A549 (cell line): Measurements from ENCODE around the gene AFF2. TPM values are rescaled to one million over a fixed set of nuclear protein-coding genes. Genes with fewer than 3 reads are reported as not detected.

Experiments used
- ATAC-seq, 2 experiments: fragments of 200-7000 bp in 1 of 2; fragments of >200 bp in 1 of 2; cut with Nextera tagmentation in 1 of 2; cut with Tn5 transposase in 1 of 2; 3 replicates each; pipeline versions ENCODE4 v1.8.0 to v1.9.1; 2018 to 2020; ENCODE audit warnings: mild to moderate bottlenecking in 1 of 2, moderate library complexity in 1 of 2
- CTCF ChIA-PET: fragments of 300-600 bp; sonication (Branson Sonifier 250); formaldehyde crosslinking; extraction: SDS; loops from one replicate; lab custom pipeline; 2021; ENCODE audit warnings: antibody characterized with exemption, inconsistent platforms; lab: Yijun Ruan, JAX
- POLR2A ChIA-PET: fragments of 350-600 bp; formaldehyde crosslinking; extraction: SDS; loops from one replicate; lab custom pipeline; 2021; ENCODE audit warnings: antibody characterized with exemption, inconsistent platforms; lab: Yijun Ruan, JAX
- DNase-seq, 2 experiments: peaks; one replicate each; pipeline versions ENCODE4 v3.0.0 to v3.0.0-alpha.2; 2011 to 2016; ENCODE audit warnings: low read depth in 1 of 2, low spot score in 1 of 2
- FAIRE-seq: peaks from 2 replicates; lab custom pipeline; 2011; peaks lifted over from hg19 to GRCh38; lab: Jason Lieb, UNC
- H3K27ac ChIP-seq, 2 experiments: fragments of >200 bp; sonication (Bioruptor Twin); formaldehyde crosslinking; 3 replicates each; pipeline ENCODE4 v1.5.1; 2016 to 2017
- H3K4me1 ChIP-seq: fragments of >200 bp; sonication (Bioruptor Twin); formaldehyde crosslinking; 3 replicates; pipeline ENCODE4 v1.6.1; 2016
- H3K4me2 ChIP-seq: fragments of >200 bp; sonication (Bioruptor Twin); formaldehyde crosslinking; 3 replicates; pipeline ENCODE4 v1.6.1; 2016
- H3K4me3 ChIP-seq: fragments of >200 bp; sonication (Bioruptor Twin); formaldehyde crosslinking; 3 replicates; pipeline ENCODE4 v1.5.1; 2016
- H3K9me3 ChIP-seq: fragments of >200 bp; sonication (Bioruptor Twin); formaldehyde crosslinking; 3 replicates; pipeline ENCODE4 v1.6.1; 2016
- FOSB ChIP-seq: fragments of 250-450 bp; sonication (Bioruptor Pico); IDR thresholded peaks from 2 replicates; pipeline ENCODE4 v1.5.0; 2020; ENCODE audit warnings: mild to moderate bottlenecking, moderate library complexity
- FOSL2 ChIP-seq, 2 experiments: fragments of 450-650 bp in 1 of 2; fragments of >200 bp in 1 of 2; sonication (Bioruptor Twin) in 1 of 2; formaldehyde crosslinking; IDR thresholded peaks; 2 replicates each; pipeline versions ENCODE4 v1.5.0 to v1.6.1; 2016 to 2020; ENCODE audit warnings: mild to moderate bottlenecking in 1 of 2, moderate library complexity in 1 of 2
- FOXS1 ChIP-seq: fragments of 250-450 bp; sonication (Bioruptor Pico); IDR thresholded peaks from 2 replicates; pipeline ENCODE4 v1.5.0; 2020; ENCODE audit warnings: mild to moderate bottlenecking, moderate library complexity
- GATA3 ChIP-seq: IDR thresholded peaks from 2 replicates; pipeline ENCODE4 v1.6.1; 2012; ENCODE audit warnings: borderline replicate concordance
- HEYL ChIP-seq: fragments of 250-450 bp; sonication (Bioruptor Pico); IDR thresholded peaks from 2 replicates; pipeline ENCODE4 v1.8.0; 2021; ENCODE audit warnings: mild to moderate bottlenecking, moderate library complexity
- JUN ChIP-seq, 2 experiments: fragments of >200 bp; sonication (Bioruptor Twin); formaldehyde crosslinking; IDR thresholded peaks; 2 replicates in 1 of 2; 3 replicates in 1 of 2; pipeline ENCODE4 v1.6.1; 2016 to 2017
- JUNB ChIP-seq: fragments of >200 bp; sonication (Bioruptor Twin); formaldehyde crosslinking; IDR thresholded peaks from 2 replicates; pipeline ENCODE4 v1.6.1; 2016
- KDM5A ChIP-seq: fragments of 200-600 bp; sonication (generic); IDR thresholded peaks from 2 replicates; pipeline ENCODE4 v1.6.1; 2016; ENCODE audit warnings: antibody characterized with exemption, mild to moderate bottlenecking
- MAFK ChIP-seq: fragments of 450-650 bp; IDR thresholded peaks from 2 replicates; pipeline ENCODE4 v1.6.1; 2014; ENCODE audit not compliant: partially characterized antibody
- MYC ChIP-seq: IDR thresholded peaks from 2 replicates; pipeline ENCODE4 v1.6.1; 2012; ENCODE audit warnings: mild to moderate bottlenecking, inconsistent platforms, low read length, improper control_type of control experiment, borderline replicate concordance
- NPAS2 ChIP-seq: fragments of 250-450 bp; sonication (Bioruptor Pico); IDR thresholded peaks from 2 replicates; pipeline ENCODE4 v1.8.0; 2022; ENCODE audit warnings: mild to moderate bottlenecking, moderate library complexity, borderline replicate concordance
- NR3C1 ChIP-seq: fragments of >200 bp; sonication (Bioruptor Twin); formaldehyde crosslinking; IDR thresholded peaks from 3 replicates; pipeline ENCODE4 v1.6.1; 2017
- PHF8 ChIP-seq: fragments of 200-600 bp; sonication (generic); IDR thresholded peaks from 2 replicates; pipeline ENCODE4 v1.6.1; 2016; ENCODE audit warnings: low read depth, mild to moderate bottlenecking, antibody characterized with exemption, moderate library complexity, borderline replicate concordance
- POLR2A ChIP-seq: IDR thresholded peaks from 2 replicates; pipeline ENCODE4 v1.6.1; 2012; ENCODE audit warnings: mild to moderate bottlenecking, low read length
- RCOR1 ChIP-seq: fragments of 150-350 bp; IDR thresholded peaks from 2 replicates; pipeline ENCODE4 v1.6.1; 2014; ENCODE audit warnings: antibody characterized with exemption, low read length, low read depth
- SMC3 ChIP-seq: fragments of >200 bp; sonication (Bioruptor Twin); formaldehyde crosslinking; IDR thresholded peaks from 3 replicates; pipeline ENCODE4 v1.6.1; 2018; ENCODE audit warnings: inconsistent platforms
- TFCP2L1 ChIP-seq: fragments of 250-450 bp; sonication (Bioruptor Pico); IDR thresholded peaks from 2 replicates; pipeline ENCODE4 v1.5.0; 2021; ENCODE audit warnings: mild to moderate bottlenecking
- TP53 ChIP-seq: fragments of 250-450 bp; sonication (Bioruptor Pico); IDR thresholded peaks from 2 replicates; pipeline ENCODE4 v1.5.0; 2021; ENCODE audit warnings: mild to moderate bottlenecking, moderate library complexity
- WGBS: methylation state at CpG from one replicate; pipeline ENCODE4 v1.1.6; 2017; ENCODE audit errors: missing lambda C conversion rate; 5-methylcytosine and 5-hydroxymethylcytosine counted together
- polyA plus RNA-seq, 4 experiments: library from polyadenylated mRNA; depleted of rRNA in 3 of 4; stranded (reverse); fragments of >200 nt; fragmentation: RNase III in 1 of 4; extraction: RNeasy Plus Mini Kit Qiagen cat#74134 plus additional on column Dnase treatment in 1 of 4; gene quantifications; 2 replicates in 3 of 4; 3 replicates in 1 of 4; pipeline ENCODE4 v1.2.3, GENCODE V29; 2011 to 2017
- TF ChIP-seq, protein P1 (sequence below): IDR thresholded peaks from 2 replicates; pipeline ENCODE4 v1.6.1; 2012
- TF ChIP-seq, protein P2 (sequence below): fragments of 250-450 bp; sonication (Bioruptor Pico); IDR thresholded peaks from 2 replicates; pipeline ENCODE4 v1.5.0; 2021; ENCODE audit warnings: mild to moderate bottlenecking, moderate library complexity, borderline replicate concordance
- TF ChIP-seq, protein P3 (sequence below): fragments of 450-650 bp; IDR thresholded peaks from 2 replicates; pipeline ENCODE4 v1.6.1; 2014; ENCODE audit warnings: antibody characterized with exemption
- TF ChIP-seq, protein P4 (sequence below): fragments of >200 bp; sonication (Bioruptor Twin); formaldehyde crosslinking; IDR thresholded peaks from 2 replicates; pipeline ENCODE4 v1.6.1; 2016

Gene AFF2
- polyA plus RNA-seq, 2 of the 4 experiments (the other 2 are of a cell fraction) = 0.04 TPM; not detected in 1

DNA sequence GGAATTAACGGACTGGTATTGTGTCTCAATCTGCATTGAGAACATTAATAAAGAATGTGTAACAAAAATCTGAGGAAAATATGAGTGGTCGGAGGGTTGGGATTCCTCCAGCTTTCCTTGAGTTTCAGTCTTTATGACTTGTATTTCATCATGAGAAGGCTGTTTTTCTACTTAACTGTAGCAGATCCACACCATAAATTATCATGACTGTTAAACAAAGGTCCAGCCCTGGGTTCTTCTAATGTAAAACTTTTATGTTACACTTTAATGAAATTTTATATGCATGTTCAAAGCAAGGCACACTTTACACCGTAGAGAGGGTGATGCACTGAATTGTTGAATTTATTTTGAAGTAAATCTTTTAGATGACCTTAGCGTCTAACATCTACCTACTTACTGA, 7.0 kb downstream of the AFF2 start:
- DNase-seq (no peak), ATAC-seq (no peak), FAIRE-seq (no peak)
- H3K4me2 ChIP-seq = no peak overlapping the region
- under 1% methylated on average over 4 of the region's 4 CpGs for WGBS
- H3K4me3 ChIP-seq = no peak overlapping the region
- H3K9me3 ChIP-seq = no peaks in the 10 kb centered on the region
- no peak overlapping the region for H3K27ac ChIP-seq
- POLR2A ChIA-PET = no interaction called here
- no peaks in the 10 kb centered on the region for H3K4me1 ChIP-seq
- TF ChIP-seq MYC (no peak), RCOR1 (no peak), TP53 (CRISPR knock-in tag) (no peak), FOSL2 (IDR thresholded peaks at IDR 0.05) (no peak), FOSL2 (CRISPR knock-in tag; IDR thresholded peaks at IDR 0.05) (no peak), JUNB (no peak), TFCP2L1 (no peak), PHF8 (no peak)
- TF ChIP-seq, protein P1, sequence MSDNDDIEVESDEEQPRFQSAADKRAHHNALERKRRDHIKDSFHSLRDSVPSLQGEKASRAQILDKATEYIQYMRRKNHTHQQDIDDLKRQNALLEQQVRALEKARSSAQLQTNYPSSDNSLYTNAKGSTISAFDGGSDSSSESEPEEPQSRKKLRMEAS = no peak
- TF ChIP-seq, protein P2, sequence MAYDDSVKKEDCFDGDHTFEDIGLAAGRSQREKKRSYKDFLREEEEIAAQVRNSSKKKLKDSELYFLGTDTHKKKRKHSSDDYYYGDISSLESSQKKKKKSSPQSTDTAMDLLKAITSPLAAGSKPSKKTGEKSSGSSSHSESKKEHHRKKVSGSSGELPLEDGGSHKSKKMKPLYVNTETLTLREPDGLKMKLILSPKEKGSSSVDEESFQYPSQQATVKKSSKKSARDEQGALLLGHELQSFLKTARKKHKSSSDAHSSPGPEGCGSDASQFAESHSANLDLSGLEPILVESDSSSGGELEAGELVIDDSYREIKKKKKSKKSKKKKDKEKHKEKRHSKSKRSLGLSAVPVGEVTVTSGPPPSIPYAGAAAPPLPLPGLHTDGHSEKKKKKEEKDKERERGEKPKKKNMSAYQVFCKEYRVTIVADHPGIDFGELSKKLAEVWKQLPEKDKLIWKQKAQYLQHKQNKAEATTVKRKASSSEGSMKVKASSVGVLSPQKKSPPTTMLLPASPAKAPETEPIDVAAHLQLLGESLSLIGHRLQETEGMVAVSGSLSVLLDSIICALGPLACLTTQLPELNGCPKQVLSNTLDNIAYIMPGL (CRISPR knock-in tag) = no peak
- CTCF ChIA-PET = no interaction called here

DNA sequence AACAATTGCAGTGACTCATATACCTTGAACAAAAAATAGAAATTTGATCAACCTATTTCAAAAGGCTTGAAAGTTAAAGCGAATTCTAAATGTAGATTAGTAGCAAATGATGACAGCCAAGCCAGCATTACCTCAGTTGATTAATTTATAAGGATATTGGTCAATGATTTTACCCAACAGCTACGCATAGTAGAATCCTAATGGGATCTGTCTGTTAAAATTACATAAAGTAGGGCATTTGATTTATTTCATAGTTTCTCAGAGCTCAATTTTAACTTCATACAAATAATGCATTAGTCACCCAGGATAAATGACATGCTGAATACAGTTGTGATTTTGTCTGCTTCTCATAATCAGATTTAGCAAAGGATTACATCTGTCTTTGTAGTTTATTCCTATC, 12.0 kb downstream of the AFF2 start:
- Histone ChIP-seq H3K4me3 (no peak overlapping the region), H3K4me1 (no peaks in the 10 kb centered on the region), H3K27ac (no peak overlapping the region), H3K9me3 (no peaks in the 10 kb centered on the region), H3K4me2 (no peak overlapping the region)
- POLR2A ChIA-PET = no interaction called here
- no peak for DNase-seq
- no peak for TF ChIP-seq PHF8
- no peak for TF ChIP-seq FOSB
- no peak for TF ChIP-seq POLR2A
- TF ChIP-seq KDM5A = no peak
- no peak for TF ChIP-seq SMC3
- TF ChIP-seq, protein P3, sequence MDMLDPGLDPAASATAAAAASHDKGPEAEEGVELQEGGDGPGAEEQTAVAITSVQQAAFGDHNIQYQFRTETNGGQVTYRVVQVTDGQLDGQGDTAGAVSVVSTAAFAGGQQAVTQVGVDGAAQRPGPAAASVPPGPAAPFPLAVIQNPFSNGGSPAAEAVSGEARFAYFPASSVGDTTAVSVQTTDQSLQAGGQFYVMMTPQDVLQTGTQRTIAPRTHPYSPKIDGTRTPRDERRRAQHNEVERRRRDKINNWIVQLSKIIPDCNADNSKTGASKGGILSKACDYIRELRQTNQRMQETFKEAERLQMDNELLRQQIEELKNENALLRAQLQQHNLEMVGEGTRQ = no peak
- no peak for TF ChIP-seq GATA3
- TF ChIP-seq MAFK = no peak
- TF ChIP-seq FOXS1 (CRISPR knock-in tag) = no peak
- no peak for TF ChIP-seq MYC
- TF ChIP-seq NR3C1 = no peak
- TF ChIP-seq HEYL (CRISPR knock-in tag) = no peak
- no peak for TF ChIP-seq JUN (IDR thresholded peaks at IDR 0.05)
- TF ChIP-seq NPAS2 (CRISPR knock-in tag) = no peak
- TF ChIP-seq TP53 (CRISPR knock-in tag) = no peak
- no peak for ATAC-seq
- peak; percentile 65 for FAIRE-seq
- WGBS = 0% methylated on average over 2 of the region's 2 CpGs
- CTCF ChIA-PET = no interaction called here

DNA sequence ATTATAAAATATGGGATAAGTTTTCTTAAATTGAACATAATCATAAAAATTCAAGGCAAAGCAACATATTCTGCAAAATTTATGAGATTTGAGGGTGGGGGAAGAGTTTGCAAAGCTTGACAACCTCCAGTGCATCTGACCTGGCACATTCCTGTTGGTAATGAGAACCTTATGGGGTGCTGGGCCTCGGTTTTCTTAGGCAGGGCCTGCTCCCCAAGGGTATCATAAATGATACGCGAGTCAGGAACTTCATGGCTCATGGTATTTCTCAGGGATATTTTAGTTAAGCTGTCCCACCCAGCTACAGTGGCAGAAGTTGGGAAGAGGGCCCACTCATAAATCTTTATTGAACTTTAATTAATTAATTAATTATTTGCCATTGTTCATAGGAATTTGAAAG, 13.2 kb downstream of the AFF2 start:
- whole genome bisulfite sequencing = 36% methylated on average over 3 of the region's 3 CpGs
- no peak for DNase-seq
- no peak for ATAC-seq
- no peak for TF ChIP-seq POLR2A
- TF ChIP-seq, protein P4, sequence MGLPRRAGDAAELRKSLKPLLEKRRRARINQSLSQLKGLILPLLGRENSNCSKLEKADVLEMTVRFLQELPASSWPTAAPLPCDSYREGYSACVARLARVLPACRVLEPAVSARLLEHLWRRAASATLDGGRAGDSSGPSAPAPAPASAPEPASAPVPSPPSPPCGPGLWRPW = no peak
- Histone ChIP-seq H3K4me2 (no peak overlapping the region), H3K4me3 (no peak overlapping the region), H3K9me3 (no peaks in the 10 kb centered on the region), H3K27ac (no peak overlapping the region), H3K4me1 (no peaks in the 10 kb centered on the region)
- ChIA-PET POLR2A (no interaction called here), CTCF (no interaction called here)
- FAIRE-seq = no peak
